Islet of Langerhans (tissue), 1 donor: ENCODE data around the gene ACAN.

ENCODE experiments used
- FAIRE-seq: peaks from one replicate; lab custom pipeline; 2011; peaks lifted over from hg19 to GRCh38; lab: Jason Lieb, UNC

The ACAN gene

DNA sequence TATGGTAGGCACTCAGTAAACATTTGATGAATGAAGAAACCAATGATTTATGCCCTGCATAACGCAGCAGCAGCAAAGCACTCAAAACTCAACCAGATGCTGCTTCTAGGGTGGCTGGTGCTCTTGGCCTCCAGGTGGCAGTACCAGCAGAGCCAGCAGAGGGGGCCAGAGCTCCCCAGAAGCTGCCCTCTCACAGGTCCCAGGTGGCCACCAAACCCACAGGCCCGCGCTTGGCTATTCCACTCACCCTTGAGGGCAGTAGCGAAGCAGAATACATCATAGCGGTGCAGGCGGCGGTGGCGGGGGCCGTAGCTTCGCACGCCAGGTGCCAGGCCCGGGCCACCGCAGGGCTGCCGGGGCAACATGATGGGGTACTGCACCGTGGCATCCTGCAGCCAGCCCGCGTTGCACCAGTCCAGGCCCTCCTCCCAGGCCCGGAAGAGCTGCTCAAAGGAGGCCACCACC lies 75.5 kb downstream of the ACAN start:
- FAIRE-seq: no peak

DNA sequence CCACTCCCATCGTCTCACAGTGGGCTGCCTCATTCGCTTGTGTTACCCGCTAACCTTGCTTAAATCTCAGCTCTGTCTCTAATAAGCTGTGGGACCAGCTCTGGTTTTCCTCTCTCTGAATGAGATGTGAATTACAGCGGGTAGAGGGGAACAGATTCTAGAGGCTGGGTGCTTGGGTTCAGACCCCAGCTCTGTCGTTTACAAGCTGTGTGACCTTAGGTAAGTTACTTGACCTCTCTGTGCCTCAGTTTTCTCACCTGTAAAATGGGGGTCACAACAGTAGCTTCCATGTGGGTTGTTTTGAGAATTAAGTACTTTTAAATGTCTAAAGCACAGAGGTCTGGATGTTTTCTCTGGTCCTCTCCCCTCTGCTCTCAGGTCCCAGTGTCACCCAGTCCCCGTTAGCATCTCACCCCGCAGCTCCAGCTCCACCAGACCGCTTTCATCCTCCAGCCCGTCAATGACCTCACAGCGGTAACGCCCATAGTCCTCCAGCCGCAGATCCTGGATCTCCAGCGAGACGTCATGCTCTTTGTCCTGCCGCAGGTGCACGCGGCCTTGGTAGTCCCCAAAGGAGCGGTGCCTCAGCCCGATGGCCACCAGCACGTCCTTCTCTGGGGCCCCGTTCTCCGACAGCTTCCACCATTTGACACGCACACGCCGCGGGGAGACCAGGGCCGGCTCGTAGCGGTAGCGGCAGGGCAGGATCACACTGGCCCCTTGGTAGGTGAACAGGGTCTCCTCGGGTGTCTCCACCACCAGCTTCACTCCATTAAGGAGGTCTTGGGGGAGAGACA lies 77.9 kb downstream of the ACAN start:
- no peak for FAIRE-seq

DNA sequence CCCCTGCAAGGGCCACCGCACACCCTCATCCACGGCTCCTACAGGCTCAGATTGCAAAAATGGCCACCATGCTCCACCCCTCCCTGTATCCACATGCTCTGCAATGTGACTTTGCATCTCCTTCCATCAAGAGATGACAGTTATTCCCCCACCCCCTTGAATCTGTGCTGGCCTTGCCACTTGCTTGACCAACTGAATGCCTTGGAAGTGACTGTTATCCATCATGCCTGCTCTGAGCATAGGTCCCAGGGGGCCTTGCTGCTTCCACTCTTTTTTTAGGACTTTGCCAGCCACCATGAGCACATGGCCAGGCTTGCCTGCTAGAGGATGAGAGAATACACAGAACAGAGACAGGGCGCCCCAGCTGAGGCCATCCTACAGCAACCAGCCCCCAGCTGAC lies 78.5 kb downstream of the ACAN start:
- no peak for FAIRE-seq

DNA sequence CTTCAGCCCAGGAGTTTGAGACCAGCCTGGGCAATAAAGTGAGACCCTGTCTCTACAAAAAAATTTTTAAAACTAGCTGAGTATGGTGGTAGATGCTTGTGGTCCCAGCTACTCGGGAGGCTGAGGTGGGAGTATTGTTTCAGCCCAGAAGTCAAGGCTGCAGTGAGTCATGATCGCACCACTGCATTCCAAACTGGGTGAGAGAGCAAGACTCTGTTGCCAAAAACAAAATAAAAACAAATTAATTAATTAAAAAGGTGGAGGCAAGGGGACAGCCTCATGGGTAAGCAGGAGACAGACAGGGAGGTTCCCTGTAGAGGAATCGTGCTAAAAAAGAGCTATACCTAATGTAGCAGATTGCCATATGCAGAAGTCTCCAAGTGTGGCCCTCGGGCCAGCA lies 79.5 kb downstream of the ACAN start:
- no peak for FAIRE-seq

DNA sequence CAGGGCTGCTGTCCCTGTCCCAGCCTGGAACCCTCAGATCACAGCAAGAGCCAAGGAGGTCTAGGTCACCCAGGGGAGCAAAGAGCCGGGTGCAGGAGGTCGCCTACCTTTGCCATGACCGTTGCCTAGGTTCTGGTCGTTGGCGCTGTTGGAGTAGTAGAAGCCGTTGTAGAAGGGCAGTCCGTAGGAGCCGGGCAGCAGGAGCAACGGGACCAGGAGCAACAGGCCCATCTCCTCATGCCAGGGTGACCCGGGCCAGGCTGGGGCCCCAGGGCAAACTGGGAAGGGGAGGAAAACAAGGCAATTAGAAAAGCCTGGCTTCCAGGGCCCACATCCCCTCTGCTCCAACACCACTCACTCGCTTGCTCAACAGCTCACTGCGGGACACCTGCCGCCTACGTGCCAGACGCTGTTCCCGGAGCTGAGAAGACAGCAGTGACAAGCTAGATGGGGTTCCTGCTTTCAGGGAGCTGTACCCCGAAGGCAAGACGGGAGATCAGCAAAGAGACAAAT lies 83.9 kb downstream of the ACAN start:
- no peak for FAIRE-seq

DNA sequence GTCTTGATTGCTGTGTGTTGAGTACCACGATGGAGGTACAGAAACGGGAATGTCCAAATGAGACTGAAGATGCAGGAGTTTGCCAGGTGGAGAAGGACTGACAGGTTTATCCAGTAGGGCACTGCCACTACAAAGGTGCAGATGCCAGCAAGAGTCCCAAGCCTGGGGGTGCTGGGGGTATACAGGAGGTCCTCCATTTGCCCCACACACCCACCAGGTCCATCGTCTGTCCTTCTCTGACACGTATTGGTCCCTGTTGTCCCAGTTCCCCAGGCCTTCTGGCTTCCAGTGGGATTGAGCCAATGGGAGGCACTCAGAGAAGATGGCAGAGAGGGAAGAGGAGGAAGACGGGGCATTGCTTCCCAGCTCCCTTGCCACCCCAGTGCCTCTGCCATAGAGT lies 85.5 kb downstream of the ACAN start:
- no peak for FAIRE-seq

DNA sequence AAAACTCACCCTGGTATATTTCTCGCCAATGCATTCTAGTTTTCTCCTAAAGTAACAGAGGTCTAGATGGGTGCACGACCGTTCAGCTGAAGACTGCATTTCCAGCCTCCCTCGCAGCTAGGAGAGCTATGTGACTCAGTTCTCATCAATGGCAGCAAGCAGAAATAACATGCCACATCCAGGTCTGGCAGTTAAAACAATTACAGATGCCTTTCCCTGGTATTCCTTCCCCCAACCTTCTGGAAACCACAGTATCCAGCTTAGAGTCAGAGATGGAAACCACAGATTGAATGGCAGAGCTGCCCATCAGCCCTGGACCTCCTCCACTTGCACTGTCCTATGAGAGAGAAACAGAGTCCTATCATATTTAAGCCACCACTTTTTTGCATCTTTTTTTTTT lies 87.3 kb downstream of the ACAN start:
- FAIRE-seq: no peak

DNA sequence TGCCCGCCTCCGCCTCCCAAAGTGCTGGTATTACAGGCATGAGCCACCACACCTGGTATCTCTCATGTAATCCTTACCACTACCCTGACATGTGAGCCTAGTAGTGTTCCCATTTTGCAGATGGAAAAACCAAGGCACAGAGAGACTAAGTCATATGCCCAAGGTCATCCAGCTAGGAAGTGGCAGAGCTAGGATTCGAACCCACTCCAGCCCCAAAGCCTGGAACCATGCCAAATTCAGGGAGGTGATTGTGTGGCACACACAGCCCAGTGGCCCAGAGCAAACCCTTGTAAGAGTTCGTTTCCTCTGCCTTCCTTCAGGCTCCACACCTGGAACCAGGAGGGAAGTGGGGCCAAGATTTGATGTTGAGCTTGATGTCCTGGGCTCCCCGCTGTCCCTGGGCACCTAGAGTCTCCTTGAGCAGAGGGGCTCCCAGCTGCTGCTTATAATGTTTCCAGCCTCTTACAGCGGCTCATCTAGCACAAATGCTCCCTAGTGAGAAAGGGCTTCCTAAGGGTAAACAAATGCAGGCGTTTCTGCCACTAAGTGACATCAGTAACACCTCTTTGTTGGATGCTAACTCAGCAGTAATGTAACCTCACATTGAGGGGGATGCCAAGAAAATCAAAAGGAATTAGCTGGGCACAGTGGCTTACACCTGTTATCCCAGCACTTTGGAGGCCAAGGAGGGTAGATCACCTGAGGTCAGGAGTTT lies 88.5 kb downstream of the ACAN start:
- FAIRE-seq: no peak

DNA sequence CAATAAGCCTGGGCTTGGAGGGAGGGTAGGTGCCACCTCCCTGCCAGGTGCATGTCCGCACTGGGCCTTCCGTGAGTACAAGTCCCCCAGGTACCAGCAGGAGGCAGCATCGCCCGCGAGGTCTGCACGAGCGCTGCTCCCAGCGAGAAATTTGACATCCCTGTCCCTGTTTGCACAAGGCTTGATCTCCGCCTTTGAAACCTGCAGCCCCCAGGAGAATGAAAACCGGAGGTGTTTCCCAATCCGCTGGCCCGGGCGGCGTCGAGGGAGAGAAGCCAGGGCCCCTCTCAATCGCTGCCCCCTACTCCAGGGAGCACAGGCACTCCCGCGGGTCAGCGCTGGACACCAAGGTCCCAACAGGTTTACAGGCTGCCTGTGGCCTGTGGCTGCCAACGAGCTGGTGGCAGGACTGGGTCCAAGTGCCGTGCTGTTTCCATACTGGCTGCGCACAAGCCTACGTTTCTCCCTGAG lies 91.1 kb downstream of the ACAN start:
- FAIRE-seq: no peak

DNA sequence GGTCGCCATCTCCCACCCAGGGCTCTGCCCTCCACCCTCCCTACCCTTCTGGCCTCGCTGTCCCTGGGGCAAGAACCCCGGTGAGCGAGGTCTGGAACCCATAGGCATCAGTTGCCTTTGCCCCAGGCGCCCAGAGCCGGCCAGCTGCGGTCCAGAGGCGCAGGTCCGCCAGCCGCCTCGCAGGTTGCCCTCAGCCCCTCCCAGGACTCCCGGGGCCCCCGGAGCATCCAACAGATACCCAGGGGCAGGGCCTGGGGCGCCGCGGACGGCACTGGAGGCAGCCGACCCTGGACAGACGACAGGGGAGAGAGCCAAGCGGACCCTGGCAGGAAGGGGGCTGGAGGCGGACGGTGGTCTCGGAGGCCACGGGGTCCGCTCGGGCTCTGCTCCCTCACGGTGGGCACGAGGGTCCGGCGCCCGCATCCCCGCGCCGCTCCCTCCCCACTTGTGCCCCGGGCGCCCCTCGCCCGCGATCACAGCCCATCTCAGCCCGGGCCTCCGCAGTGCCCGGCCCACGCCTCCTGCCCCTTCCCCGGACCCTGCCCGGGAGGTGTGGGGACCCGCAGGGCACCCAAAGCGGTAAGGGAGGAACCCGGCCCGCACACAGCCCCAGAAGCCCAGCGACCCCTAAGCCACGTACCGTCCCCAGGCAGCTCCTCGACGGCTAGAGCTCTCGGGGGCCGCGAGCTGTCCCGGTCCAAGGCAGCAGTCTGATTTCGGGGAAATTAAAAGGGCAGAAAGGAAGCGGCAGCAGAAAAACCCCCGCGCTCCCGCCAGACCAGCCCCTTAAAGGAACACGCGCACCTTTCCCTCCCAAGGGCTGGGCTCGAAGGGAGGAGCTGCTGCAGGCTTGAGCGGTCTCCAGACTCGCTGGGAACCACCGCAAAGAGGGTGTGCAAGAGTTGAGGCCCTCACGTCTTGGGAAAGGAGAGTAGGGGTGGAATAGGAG lies 91.9 kb downstream of the ACAN start, which contains the start of gene HAPLN3:
Gene HAPLN3, minus strand, starts transcription at position 726 of the 949 bp plus-strand sequence. CDS start 8,246 bp downstream, outside the sequence.
- FAIRE-seq: no peak

DNA sequence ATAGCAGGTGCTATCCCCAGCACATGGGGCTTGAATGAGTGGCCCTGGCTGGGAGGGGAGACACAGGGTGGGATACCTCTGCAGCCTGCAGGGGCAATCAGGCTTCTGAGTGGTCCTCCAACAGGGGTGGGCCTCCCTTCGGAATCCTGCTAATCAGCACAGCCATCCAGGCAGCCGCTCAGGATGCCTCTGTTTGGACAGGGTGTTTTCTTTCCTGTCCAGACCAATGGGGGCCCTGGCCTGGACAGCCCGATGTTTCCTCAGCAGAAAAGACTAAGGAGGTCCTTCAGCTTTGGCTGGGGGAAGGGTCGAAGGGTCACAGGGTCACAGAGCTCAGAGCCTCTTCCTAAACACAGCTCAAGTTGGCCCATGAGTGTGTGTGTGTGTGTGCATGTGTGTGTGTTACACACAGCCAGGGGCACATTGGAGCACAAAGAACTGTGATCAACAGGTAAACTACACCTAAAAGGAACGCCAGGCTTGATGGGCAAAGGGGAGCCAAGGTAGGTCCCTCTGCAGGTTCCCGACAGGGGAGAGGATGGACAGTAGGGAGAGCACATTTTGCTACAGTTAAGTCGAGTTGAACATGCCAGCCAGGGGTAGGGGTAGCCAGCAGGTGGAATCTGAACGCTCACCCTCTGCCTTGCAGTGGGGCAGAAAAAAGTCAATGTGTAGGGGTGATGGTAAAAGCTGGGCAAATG lies 93.2 kb downstream of the ACAN start:
- FAIRE-seq: no peak

DNA sequence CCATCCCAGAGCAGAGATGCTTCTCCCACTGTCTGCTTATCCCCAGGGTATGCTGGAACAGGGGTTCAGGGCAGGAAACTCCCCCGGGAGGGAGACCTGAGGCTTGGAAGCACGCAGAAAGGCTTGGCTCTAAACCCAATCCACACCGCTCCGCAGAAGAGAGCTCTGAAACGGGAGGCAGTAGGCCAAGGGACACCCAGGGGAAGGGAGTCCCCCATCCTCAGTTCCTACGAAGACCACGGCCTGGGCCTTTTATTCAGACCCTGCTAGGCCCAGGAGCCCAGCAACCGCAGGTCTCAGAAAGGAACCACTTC lies 93.9 kb downstream of the ACAN start:
- no peak for FAIRE-seq

DNA sequence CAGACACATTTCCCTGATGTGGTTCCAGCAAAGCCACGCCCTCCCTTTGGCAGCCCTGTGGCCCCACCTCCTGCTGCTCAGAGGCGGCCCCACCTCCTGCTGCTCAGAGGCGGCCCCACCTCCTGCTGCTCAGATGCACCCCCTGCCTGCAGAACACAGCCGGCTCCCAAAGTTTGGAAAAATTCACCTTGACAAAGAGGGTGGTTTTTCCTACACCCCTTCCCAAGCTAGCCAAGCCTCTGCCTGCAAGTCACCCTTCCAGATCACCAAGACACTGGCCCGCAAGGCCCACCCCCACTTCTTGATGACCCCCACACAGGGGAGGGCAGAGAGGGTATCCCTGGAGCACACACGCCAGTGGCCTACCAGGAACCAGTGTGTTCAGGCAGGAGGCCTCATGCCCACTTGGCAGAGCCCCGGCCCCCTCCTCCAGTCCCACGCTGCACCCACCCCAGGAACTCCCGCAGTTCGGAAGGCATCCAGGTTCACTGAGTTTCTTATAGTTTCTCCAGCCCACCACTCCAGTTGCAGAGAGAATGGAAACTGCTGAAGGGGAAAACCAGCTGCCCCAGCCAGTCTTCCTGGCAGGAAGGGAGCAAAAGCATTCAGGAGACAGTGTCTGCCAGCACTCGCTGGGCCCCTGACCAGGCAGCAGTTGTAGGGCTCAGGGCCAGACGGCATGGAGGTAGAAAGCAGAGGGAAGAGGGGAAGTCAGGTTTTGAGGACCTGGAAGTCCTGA lies 94.4 kb downstream of the ACAN start:
- no peak for FAIRE-seq

DNA sequence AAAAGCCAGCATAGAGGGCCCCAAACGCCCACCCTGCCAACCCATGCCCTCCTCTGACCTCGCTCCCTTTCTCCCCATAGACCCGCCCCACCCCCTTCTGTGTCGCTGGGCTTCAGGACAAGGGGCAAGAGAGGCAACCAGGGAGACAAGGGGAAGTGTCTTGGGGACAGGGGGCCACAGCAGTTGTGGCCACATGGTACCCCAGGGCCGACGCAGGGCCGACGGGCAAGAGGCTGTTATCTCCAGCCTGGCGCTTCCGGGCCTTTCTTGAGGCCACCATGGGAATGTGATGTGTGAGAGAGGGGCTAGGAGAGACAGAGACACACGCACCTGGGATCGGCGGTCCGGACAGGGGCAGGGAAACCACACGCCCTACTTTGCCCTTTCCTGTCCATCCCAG lies 95.5 kb downstream of the ACAN start:
- no peak for FAIRE-seq

DNA sequence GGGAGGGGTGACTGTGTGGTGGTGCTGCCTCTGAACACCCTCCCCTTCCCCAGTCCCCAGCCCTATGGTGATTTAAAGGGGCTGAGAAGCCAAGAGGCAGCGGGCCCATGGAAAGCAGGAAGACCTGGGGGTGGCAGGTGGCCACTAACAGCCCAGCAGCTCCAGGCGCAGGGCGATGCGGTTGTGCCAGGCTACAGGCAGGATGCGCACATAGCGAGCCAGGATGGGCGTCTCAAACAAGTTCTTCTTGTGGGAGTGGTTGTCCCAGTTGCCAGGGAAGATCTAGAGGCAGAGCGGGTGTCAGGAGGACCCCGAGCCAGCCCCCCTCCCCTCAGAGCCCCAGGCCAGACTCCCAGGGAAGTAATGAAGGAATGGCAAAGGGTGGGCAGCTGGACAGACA lies 96.0 kb downstream of the ACAN start:
- FAIRE-seq: no peak

DNA sequence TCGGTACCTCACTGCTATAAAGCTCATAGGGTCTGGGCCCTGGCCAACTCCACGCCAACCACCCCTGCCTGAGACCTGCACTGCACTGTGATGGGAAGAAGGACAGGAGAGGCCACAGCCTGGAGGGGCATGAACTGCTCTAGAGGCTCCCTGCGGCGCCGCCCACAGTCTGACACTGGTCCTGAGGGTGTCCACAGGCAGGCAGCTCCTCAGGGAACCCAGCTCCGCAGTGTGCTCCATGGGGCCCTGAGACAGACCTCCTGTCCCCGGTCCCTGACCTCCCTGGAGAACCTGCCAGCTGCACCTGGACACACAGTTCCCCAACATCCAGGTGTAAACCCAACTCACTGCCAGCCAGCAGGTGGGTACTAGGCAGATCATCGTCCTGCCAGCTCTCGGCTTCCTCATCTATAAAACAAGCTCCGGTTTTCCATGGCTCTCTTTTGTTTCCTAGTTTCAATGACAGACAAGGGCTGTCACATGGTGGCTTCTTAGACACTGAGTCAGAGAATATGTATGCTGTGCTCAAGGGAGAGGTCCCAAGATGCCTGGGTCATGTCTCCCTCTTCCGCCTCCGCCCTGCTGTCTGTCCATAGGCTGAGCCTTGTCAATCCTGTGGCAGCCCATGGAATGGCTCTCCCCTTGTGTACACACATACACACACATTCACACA lies 97.2 kb downstream of the ACAN start:
- FAIRE-seq: no peak

DNA sequence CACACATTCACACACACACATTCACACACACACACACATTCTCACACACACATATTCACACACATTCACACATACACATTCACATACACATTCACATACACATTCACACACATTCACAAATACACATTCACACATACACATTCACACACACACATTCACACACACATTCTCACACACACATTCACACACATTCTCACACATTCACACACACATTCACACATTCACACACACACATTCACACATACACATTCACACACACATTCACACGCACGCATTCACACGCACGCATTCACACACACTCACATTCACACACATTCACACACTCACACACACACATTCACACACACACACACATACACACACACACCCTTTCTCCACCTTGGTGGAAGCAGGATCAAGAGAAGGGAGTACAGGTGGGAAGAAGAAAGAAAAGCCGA lies 97.8 kb downstream of the ACAN start:
- no peak for FAIRE-seq

DNA sequence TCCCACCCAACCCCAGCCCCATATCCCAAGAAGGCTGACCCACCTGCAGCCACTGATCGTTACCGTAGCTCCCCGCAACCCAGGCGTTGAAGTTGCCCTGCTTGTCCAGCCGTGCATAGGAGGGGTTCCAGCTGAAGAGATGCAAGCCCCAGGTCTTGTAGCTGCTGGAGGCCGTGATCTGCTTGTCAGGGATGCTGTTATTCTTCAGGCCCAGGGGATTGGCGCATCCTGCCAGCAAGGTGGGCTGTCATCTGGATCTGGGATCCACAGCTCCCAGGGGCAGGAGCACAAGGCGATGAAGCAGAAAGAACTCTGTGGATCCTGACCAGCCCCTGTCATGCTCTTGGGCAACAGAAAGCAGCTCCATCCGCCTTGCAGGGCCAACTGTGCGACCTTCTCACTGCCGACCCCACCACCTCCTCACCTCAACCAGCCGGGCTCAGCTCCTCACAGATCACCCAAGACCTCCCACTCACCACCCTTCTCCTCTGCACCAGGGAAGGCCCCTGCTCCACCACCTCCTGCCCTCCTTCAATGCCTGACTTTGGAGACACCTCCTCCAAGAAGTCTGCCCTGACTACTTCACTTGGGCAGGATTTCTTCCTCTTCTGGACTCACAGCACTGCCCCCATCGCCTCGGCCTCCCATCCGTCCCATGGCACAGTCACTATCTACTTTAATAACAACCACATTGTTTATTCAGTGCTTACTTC lies 98.4 kb downstream of the ACAN start:
- FAIRE-seq: no peak

DNA sequence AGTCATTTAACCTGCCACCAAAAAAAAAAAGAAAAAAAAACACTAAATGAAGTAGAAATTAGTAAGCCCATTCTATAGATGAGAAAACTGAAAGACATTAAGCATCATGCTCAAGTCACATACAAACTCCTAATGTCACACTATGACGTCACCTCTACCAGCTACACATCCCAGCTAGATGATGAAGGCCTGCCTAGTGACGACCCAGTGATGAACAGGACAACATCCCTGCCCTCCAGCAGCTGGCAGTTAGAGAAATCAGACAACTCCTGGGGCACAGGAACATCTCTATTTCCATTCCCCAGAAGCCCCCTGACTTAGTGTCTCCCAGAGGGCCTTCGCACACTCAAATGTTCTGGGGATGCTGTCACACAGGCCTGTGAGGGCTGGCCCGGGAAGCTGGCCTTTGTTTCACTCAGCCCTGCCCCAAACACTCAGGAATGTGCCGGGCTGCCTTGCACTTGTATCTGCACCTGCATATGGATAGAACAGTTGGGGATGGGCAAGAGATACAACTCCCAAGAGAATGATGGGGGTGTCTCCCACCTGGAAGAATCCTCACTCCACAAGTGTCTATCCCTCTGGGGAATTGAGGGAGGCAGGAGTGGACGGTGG lies 99.1 kb downstream of the ACAN start:
- FAIRE-seq: no peak
